OCI-LY1 (cell line): ENCODE measurements around the gene HMGB1.
A peak's percentile ranks its signal among the peaks of the same experiment; 100 is the strongest.

Source experiments
- H2AFZ ChIP-seq: fragments of 200-600 bp; sonication (generic), shearing (Covaris generic); 2 replicates; pipeline ENCODE4 v1.6.0; 2014; ENCODE audit warnings: antibody characterized with exemption, mild to moderate bottlenecking, low read length
- H3F3A ChIP-seq: fragments of 200-600 bp; sonication (generic), shearing (Covaris generic); 2 replicates; pipeline ENCODE4 v1.6.0; 2014; ENCODE audit warnings: mild to moderate bottlenecking, antibody characterized with exemption, low read length, moderate library complexity; ENCODE audit not compliant: insufficient read depth
- H3K27ac ChIP-seq: fragments of 200-600 bp; sonication (generic); 2 replicates; pipeline ENCODE4 v1.5.1; 2014; ENCODE audit warnings: low read length, mixed run types, mild to moderate bottlenecking, low read depth; ENCODE audit not compliant: poor library complexity, severe bottlenecking
- H3K27me3 ChIP-seq: fragments of 200-600 bp; sonication (generic); 2 replicates; pipeline ENCODE4 v1.6.0; 2014; ENCODE audit warnings: antibody characterized with exemption, mild to moderate bottlenecking, low read length, moderate library complexity; ENCODE audit not compliant: insufficient read depth
- H3K36me3 ChIP-seq: fragments of 200-600 bp; sonication (generic); 2 replicates; pipeline ENCODE4 v1.6.1; 2014; ENCODE audit warnings: mild to moderate bottlenecking, antibody characterized with exemption, low read length, moderate library complexity, mixed read lengths; ENCODE audit not compliant: insufficient read depth
- H3K4me1 ChIP-seq: fragments of 200-600 bp; sonication (generic); 2 replicates; pipeline ENCODE4 v1.5.1; 2014; ENCODE audit warnings: mild to moderate bottlenecking, low read length, moderate library complexity; ENCODE audit not compliant: insufficient read depth, severe bottlenecking
- H3K4me2 ChIP-seq: fragments of 200-600 bp; sonication (generic), shearing (Covaris generic); 2 replicates; pipeline ENCODE4 v1.6.1; 2014; ENCODE audit warnings: low read length
- H3K4me3 ChIP-seq: fragments of 200-600 bp; sonication (generic); 2 replicates; pipeline ENCODE4 v1.5.1; 2014; ENCODE audit warnings: low read length, low read depth, mild to moderate bottlenecking, mixed read lengths; ENCODE audit not compliant: poor library complexity, severe bottlenecking
- H3K79me2 ChIP-seq: fragments of 200-600 bp; shearing (Covaris generic); 2 replicates; pipeline ENCODE4 v1.6.1; 2016; ENCODE audit warnings: mixed run types, low read length, mixed read lengths; ENCODE audit not compliant: insufficient read depth
- H3K9ac ChIP-seq: fragments of 200-600 bp; sonication (generic), shearing (Covaris generic); 2 replicates; pipeline ENCODE4 v1.6.1; 2014; ENCODE audit warnings: mild to moderate bottlenecking, low read length, mixed read lengths
- H3K9me2 ChIP-seq: fragments of 200-600 bp; sonication (generic), shearing (Covaris generic); 2 replicates; pipeline ENCODE4 v1.6.1; 2014; ENCODE audit warnings: low read depth, mild to moderate bottlenecking, low read length, mixed read lengths
- H3K9me3 ChIP-seq: fragments of 200-600 bp; shearing (Covaris generic); 2 replicates; pipeline ENCODE4 v1.6.1; 2014; ENCODE audit warnings: low read length, mixed read lengths
- H4K20me1 ChIP-seq: fragments of 200-600 bp; sonication (generic), shearing (Covaris generic); 2 replicates; pipeline ENCODE4 v1.6.0; 2016; ENCODE audit warnings: mild to moderate bottlenecking, low read length; ENCODE audit not compliant: insufficient read depth
- CTCF ChIP-seq: fragments of 200-600 bp; sonication (generic), shearing (Covaris generic); IDR thresholded peaks from 2 replicates; pipeline ENCODE4 v1.5.1; 2017; ENCODE audit warnings: mild to moderate bottlenecking, antibody characterized with exemption, low read length, moderate library complexity, mixed read lengths
- EZH2 ChIP-seq: fragments of 200-600 bp; sonication (generic), shearing (Covaris generic); IDR thresholded peaks from 2 replicates; pipeline ENCODE4 v1.8.0; 2017; ENCODE audit warnings: borderline replicate concordance, mixed run types, mild to moderate bottlenecking, antibody characterized with exemption, low read length, moderate library complexity, mixed read lengths

The HMGB1 gene

DNA sequence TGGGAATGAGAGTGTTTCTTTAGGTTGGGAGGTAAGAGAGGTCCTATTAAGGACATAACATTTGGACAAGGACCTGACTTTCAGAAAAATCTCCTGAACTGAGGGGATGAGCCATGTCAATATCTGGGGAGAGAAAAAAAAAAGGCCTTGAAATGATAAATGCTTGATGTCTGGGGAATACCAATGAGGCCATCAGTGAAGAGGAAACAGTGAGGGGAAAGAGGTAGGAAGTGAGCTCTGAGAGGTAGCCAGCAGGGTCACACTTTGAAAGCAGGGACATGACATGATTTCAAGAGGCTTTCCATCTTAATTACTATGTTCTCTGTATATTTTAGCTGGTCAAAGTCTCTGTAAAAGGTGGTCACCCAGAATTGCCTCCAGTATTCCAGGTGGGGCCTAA is 53.4 kb downstream of the HMGB1 start:
- Histone ChIP-seq H3K27ac (peak overlapping the region; percentile 56), H3K79me2 (no peaks in the 10 kb centered on the region), H3K9me3 (no peaks in the 10 kb centered on the region), H3F3A (0 out of 2 replicates have a peak, but pooled peaks cover 4% of the 10 kb centered on the region), H4K20me1 (no peaks in the 10 kb centered on the region), H3K9ac (no peak overlapping the region), H3K4me2 (no peak overlapping the region), H2AFZ (no peak overlapping the region), H3K4me1 (peaks cover 67% of the 10 kb centered on the region), H3K27me3 (no peaks in the 10 kb centered on the region), H3K9me2 (no peaks in the 10 kb centered on the region), H3K36me3 (no peaks in the 10 kb centered on the region), H3K4me3 (no peak overlapping the region)
- TF ChIP-seq EZH2 (no peak), CTCF (no peak)

- Histone ChIP-seq H3K9ac (no peak overlapping the region), H3K9me3 (no peaks in the 10 kb centered on the region)
Observed at GRCh38 chr13:30410705-30411125, 55.0 kb downstream of the HMGB1 start.

GRCh38 chr13:30409886-30410704 is 55.6 kb downstream of the HMGB1 start:
- H3K27ac ChIP-seq: peak overlapping the region; percentile 84
- no peak overlapping the region for H2AFZ ChIP-seq
- H3K9ac ChIP-seq: no peak overlapping the region

More at GRCh38 chr13:30410705-30411125, 55.0 kb downstream of the HMGB1 start:
- H3K79me2 ChIP-seq: no peaks in the 10 kb centered on the region
- no peaks in the 10 kb centered on the region for H3K36me3 ChIP-seq
- H3K4me1 ChIP-seq: peaks cover 69% of the 10 kb centered on the region
- H3F3A ChIP-seq: 0 out of 2 replicates have a peak, but pooled peaks cover 4% of the 10 kb centered on the region
- H4K20me1 ChIP-seq: no peaks in the 10 kb centered on the region
- H3K9me2 ChIP-seq: no peaks in the 10 kb centered on the region
- H2AFZ ChIP-seq: no peak overlapping the region
- no peak overlapping the region for H3K4me2 ChIP-seq
- H3K27ac ChIP-seq: peak overlapping the region; percentile 28
- no peak overlapping the region for H3K4me3 ChIP-seq
- no peaks in the 10 kb centered on the region for H3K27me3 ChIP-seq
- TF ChIP-seq CTCF: no peak

More at GRCh38 chr13:30409886-30410704, 55.6 kb downstream of the HMGB1 start:
- no peaks in the 10 kb centered on the region for H3K9me2 ChIP-seq
- no peaks in the 10 kb centered on the region for H3K79me2 ChIP-seq
- TF ChIP-seq CTCF (no peak), EZH2 (no peak)
- H3F3A ChIP-seq: peaks cover 7% of the 10 kb centered on the region; the same call in 1 of the 2 replicates
- H3K4me3 ChIP-seq: no peak overlapping the region
- H4K20me1 ChIP-seq: no peaks in the 10 kb centered on the region
- no peaks in the 10 kb centered on the region for H3K27me3 ChIP-seq
- H3K9me3 ChIP-seq: no peaks in the 10 kb centered on the region
- peaks cover 67% of the 10 kb centered on the region for H3K4me1 ChIP-seq
- H3K4me2 ChIP-seq: no peak overlapping the region
- no peaks in the 10 kb centered on the region for H3K36me3 ChIP-seq
